ENCODE measurements around the gene SLC41A3.
A peak's percentile ranks its signal among the peaks of the same experiment; 100 is the strongest.
"Not testable (repeated sequence)": the region's sequence is repeated elsewhere in the genome, so short reads cannot be mapped to it uniquely, and the experiment has no call there.

Gene SLC41A3

DNA sequence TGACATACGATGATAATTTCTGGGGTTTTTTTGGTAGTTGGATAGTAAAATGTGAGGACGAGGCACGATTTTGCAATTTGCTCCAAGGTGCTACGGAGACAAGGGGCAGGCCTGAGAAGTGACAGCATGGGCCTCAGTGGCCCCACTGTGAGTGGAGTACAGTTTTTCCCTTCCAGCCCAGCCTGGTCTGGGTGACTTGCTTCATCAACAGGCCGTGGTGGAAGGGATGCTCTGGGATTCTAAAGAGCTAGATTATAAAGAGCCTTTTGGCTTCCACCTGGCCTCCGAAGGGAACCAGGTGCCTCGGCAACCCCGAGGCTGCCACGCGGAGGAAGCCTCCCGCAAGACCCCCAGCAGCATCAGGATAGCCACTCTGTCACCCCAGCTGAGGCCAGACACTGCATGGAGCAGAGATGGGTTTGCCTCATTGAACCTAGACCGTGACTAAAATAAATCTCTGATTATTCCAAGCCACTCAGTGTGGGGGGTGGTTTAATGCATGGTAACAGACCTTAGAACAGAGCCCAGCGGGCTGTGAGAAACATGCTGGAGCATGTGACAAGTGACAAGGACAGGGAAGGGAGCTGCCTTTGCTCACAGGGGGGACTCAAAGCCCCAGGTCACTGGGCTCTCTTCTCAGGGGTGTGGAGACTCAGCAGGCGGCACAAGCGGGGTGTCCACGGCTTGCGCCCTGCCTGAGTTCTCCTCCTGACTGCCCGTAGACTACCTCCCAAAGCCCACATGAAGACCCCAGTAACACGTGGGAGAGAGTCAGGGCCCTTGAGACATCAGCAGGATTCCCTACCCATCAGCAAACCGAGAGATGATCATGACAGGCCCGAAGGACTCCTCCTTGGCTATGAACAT, 22.6 kb upstream of the SLC41A3 start:
- DNase-seq, result no peak

DNA sequence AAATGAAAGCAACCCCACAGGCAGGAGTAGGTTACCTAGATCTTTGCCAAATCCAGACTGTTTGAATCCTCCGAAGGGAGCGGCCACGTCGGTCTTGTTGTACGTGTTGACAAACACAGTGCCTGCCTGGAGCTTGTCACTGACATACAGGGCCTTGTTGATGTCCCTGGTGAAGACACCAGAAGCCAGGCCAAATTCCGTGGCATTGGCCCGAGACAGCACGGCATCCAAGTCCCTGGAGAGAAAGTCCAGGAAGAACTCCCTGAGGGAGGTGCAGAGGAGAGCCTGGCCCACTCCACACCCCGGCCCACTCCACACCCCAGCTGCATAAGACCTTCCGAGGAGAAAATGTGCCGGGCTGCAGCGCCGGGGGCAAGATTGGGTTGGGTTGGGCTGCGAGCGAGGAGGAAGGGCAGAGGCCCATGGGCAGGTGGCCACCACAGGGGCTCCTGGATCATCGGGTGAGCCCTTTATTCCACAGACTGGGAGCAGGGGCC, 21.8 kb upstream of the SLC41A3 start:
- DNase-seq, result no peak

DNA sequence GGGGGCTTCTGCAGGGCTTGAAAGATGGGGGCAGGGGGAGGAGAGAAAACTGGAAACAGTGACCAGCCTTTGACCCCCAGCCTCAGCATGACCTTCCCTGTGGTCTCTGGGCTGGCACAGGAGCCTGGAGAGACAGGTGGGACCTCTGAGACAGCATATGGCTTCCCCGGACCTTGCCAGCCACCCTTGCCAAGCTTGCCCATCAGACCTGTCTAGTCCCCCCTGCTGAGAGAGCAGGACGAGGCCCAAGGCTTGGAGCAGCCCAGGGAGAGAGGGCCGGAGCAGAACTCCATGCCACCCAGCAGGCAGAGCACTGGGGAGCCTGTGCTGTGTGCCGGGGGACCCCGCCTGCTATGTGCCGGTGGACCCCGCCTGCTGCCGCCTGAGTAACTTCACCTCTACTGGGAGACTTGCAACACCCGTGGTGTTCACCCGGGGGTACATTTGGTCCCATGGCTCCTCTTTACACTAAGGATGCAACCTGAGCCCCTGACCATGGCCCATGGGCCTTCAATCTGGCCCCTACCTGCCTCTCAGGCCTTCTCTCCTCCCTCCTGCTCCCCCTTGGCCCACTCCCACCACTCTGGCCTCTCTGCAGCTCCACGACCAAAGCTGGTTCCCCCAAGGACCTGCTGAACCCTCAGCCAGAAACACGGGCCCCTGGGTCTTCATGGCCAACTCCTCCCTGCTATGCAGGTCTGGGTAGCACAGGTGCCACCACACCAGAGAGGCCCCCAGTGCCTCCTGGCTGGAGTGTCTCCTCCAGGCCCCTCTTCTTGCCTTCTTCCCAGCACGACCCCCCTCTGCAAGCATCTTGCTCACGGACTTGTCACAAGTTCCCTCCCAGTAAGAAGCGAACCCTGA, 21.1 kb upstream of the SLC41A3 start:
- DNase-seq, result peak in 2 of 14 donors; percentile 26 to 86

DNA sequence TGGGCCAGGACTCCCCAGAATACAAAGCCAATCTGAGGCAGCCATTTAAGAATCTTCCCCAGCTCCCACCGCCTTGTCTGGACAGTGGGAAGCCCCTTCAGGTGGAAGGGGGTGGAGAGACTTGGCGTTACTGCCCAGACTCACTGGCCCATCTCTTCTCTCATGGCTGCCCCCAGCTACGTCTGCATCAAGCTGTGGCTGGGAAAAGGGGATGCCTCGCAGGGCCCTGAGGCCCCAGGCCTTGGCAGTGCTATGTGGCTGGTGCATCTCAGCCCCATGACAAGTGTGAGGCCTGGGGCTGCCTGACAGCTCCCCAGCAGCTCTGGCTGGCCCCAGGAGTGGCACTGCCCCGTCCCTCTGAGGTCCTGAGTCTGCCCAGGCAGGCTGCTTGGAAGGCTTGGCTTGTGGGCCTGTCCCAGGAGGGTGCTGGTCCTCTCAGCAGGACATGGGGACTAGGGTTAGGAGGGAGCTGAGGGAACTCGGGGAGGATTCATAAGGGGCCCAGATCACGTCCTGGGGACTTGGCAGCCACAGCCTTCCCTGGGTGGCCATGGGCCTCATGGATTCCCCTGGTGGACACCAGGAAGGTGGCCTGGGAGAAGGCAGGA, 20.2 kb upstream of the SLC41A3 start:
- no peak for DNase-seq

DNA sequence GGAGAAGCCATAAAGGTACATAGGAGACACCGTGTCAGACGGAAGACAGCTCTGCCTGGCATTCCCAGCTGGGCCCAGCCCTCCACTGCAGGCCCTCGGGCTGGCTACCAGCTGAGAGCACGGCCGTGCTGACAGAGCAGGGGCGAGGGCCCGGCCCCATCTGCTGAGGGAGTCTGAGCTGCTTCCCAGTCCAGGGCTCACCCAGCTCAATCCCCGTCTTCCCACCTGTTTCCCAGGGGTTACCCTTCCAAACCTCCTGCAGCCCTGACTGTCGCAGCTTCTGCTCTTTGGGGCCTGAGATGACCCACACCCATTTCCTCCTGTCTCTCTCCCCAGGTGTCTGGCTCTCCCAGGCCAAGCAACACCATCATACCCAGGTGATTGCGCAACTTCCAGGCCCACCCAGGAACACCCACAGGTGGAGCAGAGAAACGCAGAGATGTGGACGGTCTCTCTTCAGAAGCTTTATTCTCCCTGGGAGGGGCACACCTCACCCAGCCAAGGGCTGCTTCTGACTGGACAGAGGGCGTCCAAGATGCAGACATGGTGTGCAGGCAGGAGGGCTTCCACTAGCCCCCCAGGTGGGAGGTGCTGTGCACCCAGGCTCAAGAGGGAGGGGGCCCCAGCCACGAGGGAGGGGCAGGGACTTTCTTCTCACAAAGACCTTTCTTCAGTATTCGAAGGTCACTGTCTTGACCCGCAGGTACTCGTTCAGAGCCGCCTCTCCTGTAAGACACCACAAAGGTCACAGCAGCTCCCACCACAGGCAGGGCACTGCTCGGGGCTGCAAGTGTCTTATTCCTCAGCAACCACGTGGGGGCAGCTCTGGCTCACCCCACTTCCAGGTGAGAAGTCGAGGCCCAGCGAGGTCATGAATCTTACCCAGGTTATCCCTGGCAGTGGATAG, 19.4 kb upstream of the SLC41A3 start:
- no peak for DNase-seq

DNA sequence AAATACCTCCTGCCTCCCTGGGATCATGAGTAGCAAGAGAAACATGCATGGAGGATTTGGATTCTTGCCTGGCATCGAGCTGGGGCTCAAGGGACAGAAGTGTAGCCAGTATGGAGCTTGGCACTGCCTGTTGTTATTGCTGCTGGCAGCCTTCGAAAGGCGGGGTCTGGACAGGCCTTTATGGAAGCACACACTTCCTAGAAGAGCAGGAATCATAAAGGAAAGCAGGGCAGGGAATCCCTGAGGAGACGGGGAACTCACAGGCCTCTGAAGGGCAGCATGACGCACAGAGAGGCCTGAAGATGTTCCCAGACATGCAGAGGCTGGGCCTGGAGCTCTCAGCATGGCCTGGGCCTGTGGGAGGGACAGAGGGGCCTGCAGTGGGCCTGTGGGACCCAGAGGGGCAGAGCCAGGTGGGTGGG, 18.6 kb upstream of the SLC41A3 start:
- DNase-seq, result peak in 2 of 14 donors; percentile 30 to 79

DNA sequence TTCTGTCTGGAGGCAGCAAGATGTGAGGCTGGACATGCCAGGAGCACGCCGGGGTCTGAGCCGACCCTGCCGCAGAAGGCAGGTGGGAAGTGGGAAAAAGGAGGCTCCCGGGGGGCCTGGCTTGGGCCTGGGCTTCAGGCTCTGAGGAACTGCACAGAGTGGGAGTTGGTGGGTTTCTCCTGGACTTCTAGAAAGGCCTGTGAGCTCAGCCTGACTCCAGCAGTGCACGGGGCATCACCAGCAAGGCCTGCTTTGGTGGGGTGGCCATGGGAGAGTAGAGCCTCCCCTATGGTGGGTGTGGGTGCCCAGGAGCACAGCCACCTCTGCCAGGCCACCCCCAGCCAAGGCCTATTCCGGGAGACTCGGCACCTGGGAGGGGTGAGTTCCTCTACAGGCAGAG, 18.1 kb upstream of the SLC41A3 start:
- no peak for DNase-seq

DNA sequence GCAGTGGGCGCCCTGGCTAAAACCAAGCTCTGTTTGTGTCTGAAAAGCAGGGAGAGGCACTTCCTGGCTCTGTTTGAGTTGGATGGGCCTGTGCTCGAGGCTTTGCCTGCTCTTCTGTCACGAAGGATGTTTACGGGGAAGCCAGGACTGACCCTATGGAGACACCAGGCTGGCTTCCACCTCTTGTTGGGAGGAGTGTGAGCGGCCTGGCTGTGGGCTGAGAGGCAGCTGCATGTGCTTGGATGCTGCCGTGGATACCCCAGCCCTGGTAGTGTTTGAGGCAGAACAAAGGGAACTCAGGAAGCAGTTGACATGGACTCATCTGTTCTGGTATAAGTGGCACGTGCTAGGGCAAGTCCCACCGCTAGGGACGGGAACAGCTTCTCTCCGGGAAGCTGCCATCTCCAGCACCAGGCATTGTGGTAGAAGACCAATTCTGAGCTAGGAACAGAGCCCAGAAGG, 17.6 kb upstream of the SLC41A3 start:
- DNase-seq, result peak in 1 of 14 donors; percentile 24

DNA sequence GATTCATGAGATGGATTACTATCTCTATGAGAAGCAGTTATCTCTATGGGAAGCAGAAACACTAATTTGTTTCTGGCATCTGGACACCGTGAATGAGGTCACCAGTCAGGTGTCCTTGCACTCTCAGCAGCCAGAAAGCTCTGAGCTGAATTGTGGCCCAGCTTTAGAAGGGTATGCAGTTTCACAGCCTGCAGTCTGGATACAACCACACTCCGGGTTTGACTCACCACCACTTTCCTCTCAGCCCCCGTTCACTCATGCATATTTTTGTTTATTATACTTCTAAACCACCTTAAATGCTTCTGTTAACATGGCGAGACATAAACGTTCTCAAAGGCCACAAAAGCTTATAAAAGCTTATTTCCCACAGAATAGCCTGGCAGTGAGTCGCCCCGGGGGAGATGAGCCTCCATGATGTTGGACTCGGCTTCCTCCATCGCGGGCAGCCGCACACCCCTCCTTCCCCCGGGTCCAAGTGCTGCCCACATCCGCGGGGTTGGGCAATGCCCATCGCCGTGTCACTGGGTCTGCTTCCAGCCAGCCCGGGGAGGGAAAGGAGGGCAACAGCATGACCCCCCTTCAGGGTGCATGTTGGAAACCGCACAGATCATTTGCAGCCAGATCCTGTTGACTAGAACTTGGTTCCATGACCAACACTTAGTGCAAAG, 16.8 kb upstream of the SLC41A3 start:
- DNase-seq, result peak in 1 of 14 donors; percentile 48

DNA sequence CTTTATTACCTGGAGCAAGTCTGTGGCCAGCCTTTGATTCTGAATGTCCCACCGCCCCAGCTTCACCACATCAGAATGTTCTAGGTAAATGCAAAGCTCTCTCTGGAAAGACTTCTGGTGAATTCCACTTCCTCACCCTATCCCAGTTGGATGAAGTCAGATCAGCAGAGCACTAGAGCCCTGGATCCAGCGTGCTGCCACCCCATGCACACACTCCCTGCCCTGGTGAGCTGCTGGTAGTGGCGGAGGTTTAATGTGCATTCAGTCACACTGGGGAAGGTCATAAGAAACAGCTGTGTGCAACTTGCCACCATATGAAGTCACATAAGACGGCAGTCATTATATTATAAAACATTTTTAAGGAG, 16.3 kb upstream of the SLC41A3 start:
- no peak for DNase-seq

DNA sequence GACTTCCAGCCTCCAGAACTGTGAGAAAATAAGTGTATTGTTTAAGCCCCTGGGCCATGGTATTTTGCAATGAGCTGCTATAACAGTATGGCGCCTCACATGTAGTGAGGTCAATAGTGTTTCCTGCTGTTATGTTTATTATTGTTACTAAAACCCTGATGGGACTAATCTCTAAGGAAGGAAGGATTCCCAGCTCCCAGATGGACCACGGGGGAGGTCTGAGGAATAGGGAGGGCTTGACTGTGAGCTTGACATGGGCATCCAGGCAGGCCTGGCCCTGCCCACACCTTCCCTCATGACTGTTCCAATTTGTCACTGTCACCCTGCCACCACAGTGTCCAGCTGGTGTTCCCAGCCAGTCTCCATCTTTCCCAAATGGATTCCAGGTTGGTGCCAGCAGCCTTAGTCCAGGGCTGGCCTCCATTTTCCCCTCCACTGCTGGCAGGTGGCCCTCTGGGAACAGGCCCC, 14.5 kb upstream of the SLC41A3 start:
- peak in 5 of 14 donors; percentile 22 to 89 (median 37) for DNase-seq

DNA sequence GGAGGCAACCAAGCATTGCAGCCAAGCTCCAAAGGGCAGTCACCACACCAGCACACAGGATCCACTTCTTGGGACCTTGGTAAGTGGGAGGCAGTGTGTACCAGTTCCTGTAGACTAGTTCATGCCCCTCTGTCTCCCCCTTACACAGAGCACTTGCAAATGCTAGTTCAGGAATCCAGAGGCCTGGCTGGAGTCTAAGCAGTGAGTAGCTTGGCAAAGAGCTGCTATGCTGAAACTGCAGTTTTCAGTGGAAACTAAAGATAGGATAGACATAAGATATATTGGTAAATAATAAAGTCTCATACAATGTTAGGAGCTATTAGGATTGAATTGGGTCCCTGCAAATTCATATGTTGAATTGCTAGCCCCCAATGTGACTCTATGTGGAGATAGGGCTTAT, 13.9 kb upstream of the SLC41A3 start:
- DNase-seq, result no peak

DNA sequence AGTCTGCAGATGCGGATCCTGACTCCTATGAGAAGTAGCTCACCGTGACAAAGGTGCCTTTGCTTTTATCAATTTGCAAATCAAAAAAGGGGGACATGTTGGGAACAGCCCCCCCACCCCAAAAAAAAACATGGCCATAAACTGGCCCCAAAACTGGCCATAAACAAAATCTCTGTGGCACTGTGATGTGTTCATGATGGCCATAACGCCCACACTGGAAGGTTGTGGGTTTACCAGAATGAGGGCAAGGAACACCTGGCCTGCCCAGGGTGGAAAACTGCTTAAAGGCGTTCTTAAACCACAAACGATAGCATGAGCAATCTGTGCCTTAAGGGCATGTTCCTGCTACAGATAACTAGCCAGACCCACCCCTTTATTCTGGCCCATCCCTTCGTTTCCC, 12.3 kb upstream of the SLC41A3 start:
- not testable (repeated sequence) for DNase-seq

DNA sequence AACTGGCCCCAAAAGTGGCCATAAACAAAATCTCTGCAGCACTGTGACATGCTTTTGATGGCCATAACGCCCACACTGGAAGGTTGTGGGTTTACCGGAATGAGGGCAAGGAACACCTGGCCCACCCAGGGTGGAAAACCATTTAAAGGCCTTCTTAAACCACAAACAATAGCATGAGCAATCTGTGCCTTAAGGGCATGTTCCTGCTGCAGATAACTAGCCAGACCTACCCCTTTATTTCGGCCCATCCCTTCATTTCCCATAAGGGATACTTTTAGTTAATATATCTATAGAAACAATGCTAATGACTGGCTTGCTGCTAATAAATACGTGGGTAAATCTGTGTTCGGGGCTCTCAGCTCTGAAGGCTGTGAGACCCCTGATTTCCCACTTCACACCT, 8.2 kb upstream of the SLC41A3 start:
- not testable (repeated sequence) for DNase-seq

DNA sequence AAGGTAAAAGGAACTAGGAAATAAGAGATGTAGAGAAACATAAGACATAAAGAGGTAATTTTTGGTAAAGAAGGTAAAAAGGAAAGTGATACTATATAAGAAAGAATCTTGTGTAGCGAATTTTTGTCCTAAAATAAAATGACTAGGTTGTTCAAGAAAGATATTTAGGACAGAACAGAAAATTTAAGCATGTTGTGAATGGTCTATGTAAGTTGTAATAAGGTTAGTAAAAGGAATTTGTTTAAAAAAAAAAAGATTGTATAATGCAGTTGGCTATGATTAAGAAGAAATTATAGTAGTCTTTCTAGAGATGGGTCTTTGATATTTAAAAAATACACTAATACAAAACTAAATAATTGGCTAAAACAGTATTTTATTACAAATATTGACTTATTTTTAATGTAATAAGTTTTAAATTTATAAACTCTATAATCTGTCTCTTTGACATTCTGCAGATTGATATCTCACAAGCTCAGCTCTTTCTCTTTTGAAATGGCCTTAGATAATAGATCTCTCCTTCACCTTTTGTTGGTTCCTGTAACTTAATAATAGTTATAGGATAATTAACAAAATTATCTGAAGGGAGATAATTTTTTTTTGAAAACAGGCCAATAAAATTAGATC, 3.7 kb upstream of the SLC41A3 start:
- no peak for DNase-seq

DNA sequence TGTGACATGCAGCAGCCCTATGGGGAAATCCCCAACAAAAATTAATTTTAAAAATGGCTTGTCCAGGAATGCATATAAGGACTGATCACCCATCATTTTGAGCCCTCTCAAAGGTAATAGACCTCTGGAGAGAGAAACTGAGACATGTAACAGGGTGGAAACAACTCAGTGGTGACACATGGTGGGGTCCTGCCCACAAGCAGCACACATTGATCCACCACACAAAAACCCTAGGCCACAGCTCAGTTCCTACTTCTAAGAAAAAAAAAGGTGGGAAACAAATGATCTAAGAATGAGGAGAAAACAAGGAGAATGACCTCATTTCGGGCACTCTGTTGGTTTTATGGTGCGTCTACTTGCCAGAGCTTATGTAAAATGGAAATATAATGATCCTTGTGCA, 1.9 kb upstream of the SLC41A3 start:
- DNase-seq, result no peak

DNA sequence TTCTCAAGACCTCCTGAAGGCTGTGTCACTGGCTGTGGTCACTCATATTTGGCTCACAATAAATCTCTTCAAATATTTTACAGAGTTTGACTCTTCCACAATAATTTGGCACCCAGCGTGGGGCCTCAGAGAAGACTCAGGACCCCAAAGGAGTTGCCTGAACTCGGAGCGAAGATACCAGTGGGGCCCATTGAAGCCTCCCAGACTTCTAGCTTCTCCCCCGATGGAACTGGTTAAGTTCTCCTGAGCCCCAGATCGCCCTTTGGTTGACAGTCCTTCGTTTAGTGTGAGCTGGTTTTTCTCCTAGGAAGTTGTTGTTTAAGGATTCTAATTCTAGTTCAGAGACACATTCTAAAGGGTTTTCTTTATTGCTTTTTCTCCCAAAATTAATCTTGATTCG, 1.4 kb upstream of the SLC41A3 start:
- no peak for DNase-seq

DNA sequence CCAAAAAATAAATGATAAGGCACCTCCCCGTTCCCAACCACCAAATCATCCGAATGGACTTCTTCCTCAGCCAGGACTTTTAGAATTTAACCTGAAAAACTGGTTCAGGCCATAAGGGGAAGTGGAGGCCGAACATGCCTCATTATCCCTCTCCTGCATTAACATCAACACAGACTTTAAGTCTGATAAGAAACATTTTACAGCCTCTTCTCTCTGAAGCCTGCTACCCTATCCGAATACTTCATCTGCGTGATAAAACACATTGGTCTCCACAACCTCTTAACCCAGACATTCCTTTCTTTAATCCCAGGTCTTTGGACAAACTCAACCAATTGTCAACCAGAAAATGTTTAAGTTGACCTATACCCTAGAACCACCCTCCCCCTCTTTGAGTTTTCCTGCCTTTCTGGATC, 850 bp upstream of the SLC41A3 start:
- DNase-seq, result no peak

DNA sequence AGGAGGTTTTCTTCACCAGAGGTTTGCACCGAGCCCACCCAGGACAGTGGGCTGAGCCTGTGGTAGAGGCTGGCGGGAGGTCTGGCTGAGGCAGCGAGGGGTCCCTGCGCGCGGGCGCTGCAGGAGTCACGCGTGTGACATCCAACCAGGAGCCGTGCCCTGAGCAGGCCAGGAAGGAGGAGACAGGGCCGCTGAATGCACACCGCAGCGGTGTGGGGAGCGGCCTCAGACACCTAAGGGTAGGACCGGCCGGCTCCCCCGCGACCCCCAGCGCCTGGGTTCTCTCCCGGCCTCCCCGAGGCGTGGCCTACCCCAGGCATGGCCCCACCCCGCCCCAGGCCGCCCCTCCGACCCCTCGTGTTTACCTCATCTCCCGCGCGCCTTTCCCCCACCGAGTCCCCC, 412 bp downstream of the SLC41A3 start:
- DNase-seq, result peak in 3 of 14 donors; percentile 49 to 61 (median 59)

DNA sequence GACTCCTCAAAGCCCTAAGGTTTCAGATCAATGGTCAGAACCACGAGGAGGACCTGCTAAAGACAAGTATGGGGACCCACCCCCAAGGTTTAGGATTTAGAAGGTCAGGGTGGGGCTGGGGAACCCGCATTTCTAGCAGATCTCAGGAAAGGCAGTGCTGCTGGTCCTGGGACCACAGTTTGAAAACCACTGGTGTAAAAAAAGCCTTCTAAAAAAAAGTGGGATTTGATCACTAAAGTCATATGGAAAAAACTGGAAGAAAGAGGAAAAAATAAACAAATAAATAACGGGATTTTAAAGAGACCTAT, 832 bp downstream of the SLC41A3 start:
- DNase-seq, result no peak
